ENCODE measurements around the gene DLG2. TPM values are rescaled to one million over a fixed set of nuclear protein-coding genes. Genes with fewer than 3 reads are reported as not detected.
A peak's percentile ranks its signal among the peaks of the same experiment; 100 is the strongest.

The DLG2 gene
- total and polyA plus RNA-seq, 2 of the 8 experiments (the other 6 are each of a cell fraction or from before 2014, with no cell fraction given) = 1.7 to 14.3 TPM

GRCh38 chr11:84563356-84563755 lies 1063.8 kb downstream of the DLG2 start:
- no peak overlapping the region for H3K14ac ChIP-seq (ENCODE audit: insufficient read length)
- no peak overlapping the region for H3K4me2 ChIP-seq (ENCODE audit: insufficient read depth in 1 of 2, low read depth in 2 of 2, low read length in 2 of 2)
- FAIRE-seq = no peak
- no peak overlapping the region for H3K4me3 ChIP-seq (ENCODE audit: extremely low read depth in 1 of 4, insufficient read depth in 2 of 4, low read depth in 3 of 4, low read length in 4 of 4)
- H3K56ac ChIP-seq (replicated peaks; ENCODE audit: insufficient read length, low read depth, low read length) = no peak overlapping the region
- no peak overlapping the region for H2BK12ac ChIP-seq (ENCODE audit: low read depth, low read length)
- H2AK5ac ChIP-seq (ENCODE audit: low read depth, low read length) = no peak overlapping the region
- H4K91ac ChIP-seq (replicated peaks; ENCODE audit: insufficient read length, low read length) = peak overlapping the region; percentile 33
- H2AFZ ChIP-seq (ENCODE audit: low read length) = peak overlapping the region; percentile 55; the same call in 1 of the 2 replicates
- no peak overlapping the region for H2BK5ac ChIP-seq (ENCODE audit: low read depth, low read length)
- H3K79me1 ChIP-seq (ENCODE audit: low read depth, low read length) = no peaks in the 10 kb centered on the region
- H3K23ac ChIP-seq (ENCODE audit: insufficient read length) = no peak overlapping the region
- no peak overlapping the region for H3K9ac ChIP-seq (replicated peaks in 1 of 4; ENCODE audit: extremely low read depth in 1 of 4, low read depth in 3 of 4, low read length in 3 of 4)
- ChIA-PET CTCF (ENCODE audit: partially characterized antibody) (interaction anchor here (0.7 to 9.8 kb wide), 29 partner anchors 8 to 726 kb away, joined by 3 to 100 read pairs (median 7); no protein-coding TSS in a partner anchor), POLR2A (ENCODE audit: partially characterized antibody) (interaction anchor here (1.1 to 1.2 kb wide), 2 partner anchors 9 to 172 kb away, joined by 3 read pairs; no protein-coding TSS in a partner anchor)
- H3K27ac ChIP-seq (ENCODE audit: low read depth, low read length) = no peak overlapping the region
- no peaks in the 10 kb centered on the region for H3K9me3 ChIP-seq (ENCODE audit: insufficient read depth in 2 of 2, low read depth in 1 of 2, low read length in 1 of 2)
- H3K79me2 ChIP-seq (ENCODE audit: control insufficient read depth in 1 of 2, insufficient read depth in 2 of 2, low read length in 2 of 2) = no peaks in the 10 kb centered on the region
- no peaks in the 10 kb centered on the region for H3K36me3 ChIP-seq (ENCODE audit: control insufficient read depth in 2 of 4, insufficient read depth in 4 of 4, low read length in 3 of 4)
- H2BK20ac ChIP-seq (ENCODE audit: low read length) = no peak overlapping the region
- no peak overlapping the region for H2BK15ac ChIP-seq (ENCODE audit: low read length)
- no peaks in the 10 kb centered on the region for H4K20me1 ChIP-seq (replicated peaks in 1 of 2; ENCODE audit: control insufficient read depth in 1 of 2, insufficient read depth in 2 of 2, low read length in 2 of 2)
- H3K4me1 ChIP-seq (replicated peaks in 1 of 4; ENCODE audit: control insufficient read depth in 3 of 4, insufficient read depth in 4 of 4, low read length in 3 of 4) = no peaks in the 10 kb centered on the region
- no peak overlapping the region for H4K8ac ChIP-seq (ENCODE audit: extremely low read depth, insufficient read depth, low read length)
- no peak overlapping the region for H3K4ac ChIP-seq (replicated peaks; ENCODE audit: insufficient read length, low read depth, low read length)
- no peaks in the 10 kb centered on the region; the same call in 1 of the 2 replicates for H3K23me2 ChIP-seq (ENCODE audit: low read depth, low read length)
- no peak for DNase-seq (ENCODE audit: low read depth in 1 of 2, low spot score in 2 of 2)
- H3K18ac ChIP-seq (ENCODE audit: extremely low read depth, low read length) = no peak overlapping the region; the same call in 1 of the 2 replicates
- no peaks in the 10 kb centered on the region for H3K27me3 ChIP-seq (replicated peaks in 1 of 4; ENCODE audit: control insufficient read depth in 3 of 4, extremely low read depth in 1 of 4, insufficient read depth in 3 of 4, low read length in 3 of 4)
- whole genome bisulfite sequencing, 2 experiments (ENCODE audit: extremely low coverage in 1 of 2, insufficient coverage in 1 of 2, insufficient read length in 1 of 2, insufficient replicate concordance in 2 of 2, low coverage in 1 of 2, low lambda C conversion rate in 2 of 2, missing lambda C conversion rate in 1 of 2) = 97% methylated on average over 2 of the region's 2 CpGs; no CpG with 5 or more reads in 1 of the 2 experiments
- H2BK120ac ChIP-seq (replicated peaks; ENCODE audit: low read depth, low read length) = no peak overlapping the region
- H4K5ac ChIP-seq (ENCODE audit: insufficient read length, low read depth, low read length) = no peak overlapping the region
- TF ChIP-seq SIN3A (conservative IDR thresholded peaks at IDR 0.05 in 1 of 2, IDR thresholded peaks at IDR 0.05 in 1 of 2; ENCODE audit: low read depth in 1 of 2, low read length in 2 of 2) (no peak), KDM4A (IDR thresholded peaks at IDR 0.05; ENCODE audit: low read depth, low read length, severe bottlenecking) (no peak), BACH1 (IDR thresholded peaks at IDR 0.05; ENCODE audit: low read length) (no peak), RFX5 (IDR thresholded peaks at IDR 0.05; ENCODE audit: borderline replicate concordance, low read depth, low read length) (no peak), MAFK (IDR thresholded peaks at IDR 0.05; ENCODE audit: low read depth, low read length) (no peak), TAF7 (optimal IDR thresholded peaks at IDR 0.05; ENCODE audit: borderline replicate concordance, low read depth, low read length) (no peak), EZH2 (IDR thresholded peaks at IDR 0.05; ENCODE audit: low read depth, low read length, severe bottlenecking) (no peak), SP4 (IDR thresholded peaks at IDR 0.05; ENCODE audit: low read length) (no peak), ATF2 (IDR thresholded peaks at IDR 0.05; ENCODE audit: low read length) (no peak), EP300 (IDR thresholded peaks at IDR 0.05; ENCODE audit: borderline replicate concordance in 1 of 2, low read depth in 2 of 2, low read length in 2 of 2) (no peak), JUND (IDR thresholded peaks at IDR 0.05; ENCODE audit: low read length) (no peak), BCL11A (IDR thresholded peaks at IDR 0.05; ENCODE audit: low read depth in 2 of 2, low read length in 2 of 2) (no peak)
